Adipocyte (in vitro differentiated cells): ENCODE measurements around the gene XPOT.

Source experiments
- DNase-seq: peaks from one replicate; pipeline ENCODE4 v3.0.0-alpha.2; 2015; ENCODE audit warnings: low read depth
- H3K27me3 ChIP-seq: replicated peaks from 2 replicates; pipeline ENCODE4 v1.7.0; 2013; ENCODE audit warnings: mild to moderate bottlenecking, low read length, moderate library complexity; ENCODE audit not compliant: control insufficient read depth, insufficient read depth
- H3K36me3 ChIP-seq: 2 replicates; pipeline ENCODE4 v1.7.0; 2013; ENCODE audit warnings: low read length, mild to moderate bottlenecking, moderate library complexity; ENCODE audit not compliant: control insufficient read depth, insufficient read depth, severe bottlenecking
- H3K4me1 ChIP-seq: 2 replicates; pipeline ENCODE4 v1.7.0; 2013; ENCODE audit warnings: mild to moderate bottlenecking, low read length, moderate library complexity; ENCODE audit not compliant: control insufficient read depth, insufficient read depth
- H3K4me3 ChIP-seq: 2 replicates; pipeline ENCODE4 v1.7.0; 2013; ENCODE audit warnings: mild to moderate bottlenecking, low read length, moderate library complexity
- H3K9ac ChIP-seq: 2 replicates; pipeline ENCODE4 v1.7.0; 2013; ENCODE audit warnings: mild to moderate bottlenecking, low read length, moderate library complexity
- H3K9me3 ChIP-seq: 2 replicates; pipeline ENCODE4 v1.7.0; 2013; ENCODE audit warnings: mild to moderate bottlenecking, low read length, moderate library complexity; ENCODE audit not compliant: control insufficient read depth

The XPOT gene

GRCh38 chr12:64470495-64470894, 66.3 kb downstream of the XPOT start:
- peaks cover 28% of the 10 kb centered on the region for H3K4me1 ChIP-seq
- H3K27me3 ChIP-seq, result no peaks in the 10 kb centered on the region
- no peaks in the 10 kb centered on the region for H3K9me3 ChIP-seq
- peaks cover 86% of the 10 kb centered on the region for H3K36me3 ChIP-seq
- no peak overlapping the region for H3K4me3 ChIP-seq
- H3K9ac ChIP-seq, result no peak overlapping the region
- DNase-seq, result no peak

- DNase-seq, result no peak
- no peaks in the 10 kb centered on the region for H3K27me3 ChIP-seq
- H3K9ac ChIP-seq, result no peak overlapping the region
- peaks cover 28% of the 10 kb centered on the region for H3K4me1 ChIP-seq
- H3K36me3 ChIP-seq, result peaks cover 76% of the 10 kb centered on the region
- no peak overlapping the region for H3K4me3 ChIP-seq
- H3K9me3 ChIP-seq, result peaks cover 7% of the 10 kb centered on the region
These were observed 69.0 kb downstream of the XPOT start for GRCh38 chr12:64473176-64473575.

GRCh38 chr12:64475518-64475917, 71.3 kb downstream of the XPOT start:
- no peak for DNase-seq
- Histone ChIP-seq H3K9me3 (peaks cover 7% of the 10 kb centered on the region), H3K36me3 (peaks cover 64% of the 10 kb centered on the region), H3K4me3 (no peak overlapping the region), H3K4me1 (peaks cover 29% of the 10 kb centered on the region), H3K9ac (no peak overlapping the region), H3K27me3 (no peaks in the 10 kb centered on the region)

GRCh38 chr12:64476844-64477243, 72.7 kb downstream of the XPOT start:
- Histone ChIP-seq H3K27me3 (no peaks in the 10 kb centered on the region), H3K4me1 (peaks cover 26% of the 10 kb centered on the region), H3K4me3 (no peak overlapping the region), H3K9me3 (peaks cover 7% of the 10 kb centered on the region), H3K36me3 (peaks cover 65% of the 10 kb centered on the region), H3K9ac (no peak overlapping the region)
- no peak for DNase-seq

- H3K9me3 ChIP-seq, result peaks cover 7% of the 10 kb centered on the region
- H3K36me3 ChIP-seq, result peaks cover 71% of the 10 kb centered on the region
- no peak overlapping the region for H3K9ac ChIP-seq
- DNase-seq, result no peak
- H3K4me1 ChIP-seq, result peaks cover 18% of the 10 kb centered on the region
- H3K4me3 ChIP-seq, result no peak overlapping the region
- H3K27me3 ChIP-seq, result no peaks in the 10 kb centered on the region
These were observed 74.5 kb downstream of the XPOT start for GRCh38 chr12:64478661-64479060.

GRCh38 chr12:64480148-64480547, 76.0 kb downstream of the XPOT start:
- H3K4me1 ChIP-seq, result peaks cover 10% of the 10 kb centered on the region
- H3K27me3 ChIP-seq, result no peaks in the 10 kb centered on the region
- H3K36me3 ChIP-seq, result peaks cover 70% of the 10 kb centered on the region
- no peak overlapping the region for H3K4me3 ChIP-seq
- DNase-seq, result no peak
- H3K9ac ChIP-seq, result no peak overlapping the region
- peaks cover 7% of the 10 kb centered on the region for H3K9me3 ChIP-seq

GRCh38 chr12:64486657-64487056, 82.5 kb downstream of the XPOT start:
- DNase-seq, result no peak
- no peaks in the 10 kb centered on the region for H3K9me3 ChIP-seq
- H3K4me1 ChIP-seq, result no peaks in the 10 kb centered on the region
- peaks cover 98% of the 10 kb centered on the region for H3K36me3 ChIP-seq
- H3K27me3 ChIP-seq, result no peaks in the 10 kb centered on the region
- no peak overlapping the region for H3K9ac ChIP-seq
- H3K4me3 ChIP-seq, result no peak overlapping the region

GRCh38 chr12:64491718-64492117, 87.5 kb downstream of the XPOT start:
- Histone ChIP-seq H3K27me3 (no peaks in the 10 kb centered on the region), H3K9ac (no peak overlapping the region), H3K4me1 (no peaks in the 10 kb centered on the region), H3K9me3 (no peaks in the 10 kb centered on the region), H3K4me3 (no peak overlapping the region), H3K36me3 (peaks cover 89% of the 10 kb centered on the region)
- DNase-seq, result no peak

GRCh38 chr12:64493513-64493912, 89.3 kb downstream of the XPOT start:
- DNase-seq, result no peak
- no peaks in the 10 kb centered on the region for H3K9me3 ChIP-seq
- no peaks in the 10 kb centered on the region for H3K27me3 ChIP-seq
- no peaks in the 10 kb centered on the region for H3K4me1 ChIP-seq
- H3K36me3 ChIP-seq, result peaks cover 89% of the 10 kb centered on the region
- H3K9ac ChIP-seq, result no peak overlapping the region
- no peak overlapping the region for H3K4me3 ChIP-seq

- Histone ChIP-seq H3K4me1 (no peaks in the 10 kb centered on the region), H3K36me3 (peaks cover 88% of the 10 kb centered on the region), H3K9me3 (no peaks in the 10 kb centered on the region), H3K27me3 (no peaks in the 10 kb centered on the region), H3K4me3 (no peak overlapping the region), H3K9ac (no peak overlapping the region)
- no peak for DNase-seq
These were observed 91.0 kb downstream of the XPOT start for GRCh38 chr12:64494998-64495729.

GRCh38 chr12:64496839-64497400, 92.7 kb downstream of the XPOT start:
- no peak for DNase-seq
- Histone ChIP-seq H3K4me3 (no peak overlapping the region), H3K27me3 (no peaks in the 10 kb centered on the region), H3K9me3 (no peaks in the 10 kb centered on the region), H3K9ac (no peak overlapping the region), H3K36me3 (peaks cover 85% of the 10 kb centered on the region), H3K4me1 (no peaks in the 10 kb centered on the region)

- DNase-seq, result no peak
- H3K9ac ChIP-seq, result no peak overlapping the region
- H3K9me3 ChIP-seq, result no peaks in the 10 kb centered on the region
- no peak overlapping the region for H3K4me3 ChIP-seq
- peaks cover 85% of the 10 kb centered on the region for H3K36me3 ChIP-seq
- H3K4me1 ChIP-seq, result no peaks in the 10 kb centered on the region
- no peaks in the 10 kb centered on the region for H3K27me3 ChIP-seq
These were observed 93.3 kb downstream of the XPOT start for GRCh38 chr12:64497484-64497883.
